PC-9 (cell line): ENCODE measurements around the gene NCOR2. TPM values are rescaled to one million over a fixed set of nuclear protein-coding genes. Genes with fewer than 3 reads are reported as not detected.

Experiments
- BruUV-seq: library from RNA; stranded (reverse); fragments of 400-500 nt; replicated peaks from 2 replicates; lab custom pipeline; 2021; lab: Mats Ljungman, UMichigan
- CTCF ChIA-PET: fragments of 300-600 bp; sonication (Branson Sonifier 250); formaldehyde crosslinking; loops from one replicate; lab custom pipeline; 2022; ENCODE audit warnings: antibody characterized with exemption; lab: Charles Lee
- POLR2A ChIA-PET: fragments of 300-600 bp; sonication (Branson Sonifier 250); formaldehyde crosslinking; loops from one replicate; lab custom pipeline; 2022; ENCODE audit warnings: antibody characterized with exemption; ENCODE audit not compliant: unreplicated experiment; lab: Charles Lee
- DNase-seq, 2 experiments: peaks; one replicate each; pipeline versions ENCODE4 v3.0.0 to v3.0.0-alpha.2; 2015 to 2022; ENCODE audit warnings: mixed read lengths in 1 of 2
- H2AFZ ChIP-seq: fragments of 200-600 bp; sonication (generic); 2 replicates; pipeline ENCODE4 v1.8.1; 2017; ENCODE audit warnings: antibody characterized with exemption
- H3F3A ChIP-seq: fragments of 200-600 bp; sonication (generic); 2 replicates; pipeline ENCODE4 v1.8.1; 2017; ENCODE audit warnings: antibody characterized with exemption, mild to moderate bottlenecking, low read depth; ENCODE audit not compliant: insufficient read depth
- H3K27ac ChIP-seq: fragments of 200-600 bp; sonication (generic); 2 replicates; pipeline ENCODE4 v1.6.1; 2016; ENCODE audit warnings: mixed run types
- H3K27me3 ChIP-seq: fragments of 200-600 bp; sonication (generic); 2 replicates; pipeline ENCODE4 v1.6.1; 2016; ENCODE audit warnings: low read depth, mixed run types; ENCODE audit not compliant: insufficient read depth
- H3K36me3 ChIP-seq: fragments of 200-600 bp; sonication (generic); 2 replicates; pipeline ENCODE4 v1.6.1; 2016; ENCODE audit warnings: low read depth, mixed run types
- H3K4me1 ChIP-seq: fragments of 200-600 bp; sonication (generic); replicated peaks from 2 replicates; pipeline ENCODE4 v1.6.1; 2016; ENCODE audit warnings: mixed run types; ENCODE audit not compliant: insufficient read depth
- H3K4me2 ChIP-seq: fragments of 200-600 bp; sonication (generic); 2 replicates; pipeline ENCODE4 v1.6.1; 2017; ENCODE audit warnings: mixed run types
- H3K4me3 ChIP-seq: fragments of 200-600 bp; sonication (generic); 2 replicates; pipeline ENCODE4 v1.6.1; 2016; ENCODE audit warnings: mixed run types
- H3K79me2 ChIP-seq: fragments of 200-600 bp; sonication (generic); 2 replicates; pipeline ENCODE4 v1.6.1; 2017; ENCODE audit warnings: low read depth, mixed run types
- H3K9me2 ChIP-seq: fragments of 200-600 bp; sonication (generic); 2 replicates; pipeline ENCODE4 v1.8.1; 2017; ENCODE audit warnings: mild to moderate bottlenecking; ENCODE audit not compliant: insufficient read depth
- H3K9me3 ChIP-seq: fragments of 200-600 bp; sonication (generic); 2 replicates; pipeline ENCODE4 v1.8.1; 2016; ENCODE audit warnings: low read depth; ENCODE audit not compliant: insufficient read depth
- H4K20me1 ChIP-seq: fragments of 200-600 bp; sonication (generic); 2 replicates; pipeline ENCODE4 v1.8.1; 2017; ENCODE audit not compliant: insufficient read depth
- EZH2 ChIP-seq: fragments of 200-600 bp; sonication (generic); IDR thresholded peaks from 2 replicates; pipeline ENCODE4 v1.8.0; 2017; ENCODE audit warnings: antibody characterized with exemption, low read depth
- intact Hi-C: fragments of 100-400 bp; cut with micrococcal nuclease; formaldehyde crosslinking; loops from one replicate; pipeline ENCODE4 v1.10.0; 2022; ENCODE audit not compliant: unreplicated experiment
- total RNA-seq: library from RNA; stranded (reverse); gene quantifications from 2 replicates; pipeline ENCODE4 v1.2.3, GENCODE V29; 2021
- TF ChIP-seq, protein P1 (sequence below): fragments of 200-600 bp; sonication (generic); conservative IDR thresholded peaks from 2 replicates; pipeline ENCODE4 v1.6.1; 2017; ENCODE audit warnings: mixed run types, antibody characterized with exemption, mild to moderate bottlenecking, moderate library complexity

Gene NCOR2
- total RNA-seq, 1 experiment from 2014 or later: 319 TPM

- H3K9me2 ChIP-seq: no peaks in the 10 kb centered on the region
- H3K27ac ChIP-seq: no peak overlapping the region
- no peak for TF ChIP-seq EZH2
- TF ChIP-seq, protein P1, sequence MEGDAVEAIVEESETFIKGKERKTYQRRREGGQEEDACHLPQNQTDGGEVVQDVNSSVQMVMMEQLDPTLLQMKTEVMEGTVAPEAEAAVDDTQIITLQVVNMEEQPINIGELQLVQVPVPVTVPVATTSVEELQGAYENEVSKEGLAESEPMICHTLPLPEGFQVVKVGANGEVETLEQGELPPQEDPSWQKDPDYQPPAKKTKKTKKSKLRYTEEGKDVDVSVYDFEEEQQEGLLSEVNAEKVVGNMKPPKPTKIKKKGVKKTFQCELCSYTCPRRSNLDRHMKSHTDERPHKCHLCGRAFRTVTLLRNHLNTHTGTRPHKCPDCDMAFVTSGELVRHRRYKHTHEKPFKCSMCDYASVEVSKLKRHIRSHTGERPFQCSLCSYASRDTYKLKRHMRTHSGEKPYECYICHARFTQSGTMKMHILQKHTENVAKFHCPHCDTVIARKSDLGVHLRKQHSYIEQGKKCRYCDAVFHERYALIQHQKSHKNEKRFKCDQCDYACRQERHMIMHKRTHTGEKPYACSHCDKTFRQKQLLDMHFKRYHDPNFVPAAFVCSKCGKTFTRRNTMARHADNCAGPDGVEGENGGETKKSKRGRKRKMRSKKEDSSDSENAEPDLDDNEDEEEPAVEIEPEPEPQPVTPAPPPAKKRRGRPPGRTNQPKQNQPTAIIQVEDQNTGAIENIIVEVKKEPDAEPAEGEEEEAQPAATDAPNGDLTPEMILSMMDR: no peak
- H3K4me2 ChIP-seq: no peak overlapping the region
- peaks cover 20% of the 10 kb centered on the region for H3K4me1 ChIP-seq
- peaks cover 72% of the 10 kb centered on the region for H3K79me2 ChIP-seq
- H3K9me3 ChIP-seq: no peaks in the 10 kb centered on the region
- no peak for DNase-seq
- H3K27me3 ChIP-seq: no peaks in the 10 kb centered on the region
- intact Hi-C loops: no loop called here
- H3K36me3 ChIP-seq: no peaks in the 10 kb centered on the region
- POLR2A ChIA-PET: no interaction called here
- no peak overlapping the region for H2AFZ ChIP-seq
- CTCF ChIA-PET: no interaction called here
- H3K4me3 ChIP-seq: no peak overlapping the region
- no TSS peak for BruUV-seq
- peaks cover 29% of the 10 kb centered on the region for H4K20me1 ChIP-seq
- H3F3A ChIP-seq: peaks cover 24% of the 10 kb centered on the region; the same call in 1 of the 2 replicates
These were observed 42.0 kb downstream of the NCOR2 start for GRCh38 chr12:124525455-124525854.

DNA sequence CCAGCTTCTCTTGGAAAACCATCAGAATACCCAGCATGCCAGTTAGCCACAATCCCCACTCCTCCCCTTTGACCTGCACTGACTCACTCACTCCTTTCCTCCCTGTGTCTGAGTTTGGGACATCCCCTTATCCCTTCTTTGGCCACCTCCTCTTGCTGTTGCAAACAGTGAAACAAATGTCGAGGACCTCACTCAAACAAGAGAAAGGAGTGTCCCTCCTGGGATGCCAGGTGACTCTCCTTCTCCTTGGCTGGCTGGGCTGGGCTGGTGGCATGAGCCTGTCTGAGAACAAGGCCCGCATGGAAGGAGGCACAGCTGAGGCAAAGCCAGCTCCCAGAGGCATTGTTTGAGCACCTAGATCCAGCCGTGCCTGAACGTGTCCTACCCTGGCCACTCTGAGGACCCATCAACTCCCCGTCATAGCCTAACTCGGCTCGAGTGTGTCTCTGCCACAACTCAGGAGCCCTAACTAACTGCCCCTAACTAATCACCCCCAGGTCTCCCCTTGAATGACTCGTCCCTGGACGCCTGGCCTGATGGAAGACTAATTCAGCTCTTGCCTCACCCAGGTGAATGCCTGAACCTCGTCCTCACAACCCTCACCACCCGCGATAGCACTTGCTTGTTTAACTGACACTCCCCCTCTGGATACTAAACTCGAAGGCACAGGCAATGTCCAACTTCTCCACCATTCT, 43.0 kb downstream of the NCOR2 start:
- Histone ChIP-seq H3K4me1 (peaks cover 30% of the 10 kb centered on the region), H3K79me2 (peaks cover 74% of the 10 kb centered on the region), H3K36me3 (no peaks in the 10 kb centered on the region), H3K27me3 (no peaks in the 10 kb centered on the region), H4K20me1 (peaks cover 35% of the 10 kb centered on the region), H3K4me2 (peak overlapping the region; percentile 8; the same call in 1 of the 2 replicates), H3F3A (peaks cover 35% of the 10 kb centered on the region), H3K9me3 (no peaks in the 10 kb centered on the region), H2AFZ (no peak overlapping the region), H3K9me2 (no peaks in the 10 kb centered on the region), H3K27ac (peak overlapping the region; percentile 60), H3K4me3 (no peak overlapping the region)
- ChIA-PET CTCF (no interaction called here), POLR2A (no interaction called here)
- no TSS peak for BruUV-seq
- DNase-seq: peak in 1 of 2 experiments; percentile 53
- TF ChIP-seq, protein P1: no peak
- no peak for TF ChIP-seq EZH2
- intact Hi-C loops: no loop called here

DNA sequence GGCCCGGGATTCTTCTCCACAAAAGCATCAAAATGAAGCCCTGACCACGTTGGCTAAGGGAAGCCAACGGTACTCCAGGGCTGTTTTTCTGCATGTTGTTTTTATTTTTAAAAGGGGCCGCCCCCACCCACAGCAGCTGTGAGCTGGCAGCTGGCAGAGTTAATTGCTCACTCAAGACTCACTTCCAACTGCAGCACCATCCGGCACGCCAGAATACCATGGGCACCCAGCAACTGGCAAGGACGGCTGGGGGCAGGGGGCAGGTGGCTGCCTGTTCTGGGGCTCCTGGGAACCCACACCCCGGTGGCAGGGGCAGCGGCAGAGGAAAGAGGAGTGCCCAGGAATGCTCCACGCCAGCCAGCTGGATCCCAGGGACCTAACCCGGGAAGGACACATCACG, 44.3 kb downstream of the NCOR2 start:
- CTCF ChIA-PET: no interaction called here
- Histone ChIP-seq H3K27me3 (no peaks in the 10 kb centered on the region), H3K36me3 (no peaks in the 10 kb centered on the region), H3K4me2 (no peak overlapping the region), H3K27ac (no peak overlapping the region), H3K9me2 (no peaks in the 10 kb centered on the region), H3K4me1 (peaks cover 42% of the 10 kb centered on the region), H3F3A (peaks cover 44% of the 10 kb centered on the region), H3K79me2 (peaks cover 77% of the 10 kb centered on the region), H2AFZ (no peak overlapping the region), H3K9me3 (no peaks in the 10 kb centered on the region), H4K20me1 (peaks cover 38% of the 10 kb centered on the region), H3K4me3 (no peak overlapping the region)
- POLR2A ChIA-PET: no interaction called here
- TF ChIP-seq, protein P1: no peak
- TF ChIP-seq EZH2: no peak
- intact Hi-C loops: no loop called here
- no TSS peak for BruUV-seq
- DNase-seq: no peak
